Measurements from ENCODE around the gene GTF2H2C.
"Not testable (repeated sequence)": the region's sequence is repeated elsewhere in the genome, so short reads cannot be mapped to it uniquely, and the experiment has no call there.

GRCh38 chr5:69559908-69560330, at the start of gene GTF2H2C:
- TF ChIP-seq GLIS3 (CRISPR knock-in tag; IDR thresholded peaks at IDR 0.05); ARNTL (CRISPR knock-in tag; IDR thresholded peaks at IDR 0.05; ENCODE audit: borderline replicate concordance, low read depth): not testable (repeated sequence)
